ENCODE measurements around the gene TUBB3. TPM values are rescaled to one million over a fixed set of nuclear protein-coding genes. Genes with fewer than 3 reads are reported as not detected.

The TUBB3 gene
- total RNA-seq, 1 experiment from 2014 or later = 205 TPM

GRCh38 chr16:89918453-89919347, 4.4 kb upstream of the TUBB3 start, which contains the start of gene MC1R:
MC1R (plus strand) TSS chr16:89918862; CDS start chr16:89919259, 397 bp downstream.
- no TSS peak for BruUV-seq (replicated peaks)
- DNase-seq (ENCODE audit: low read depth, low spot score) = no peak
- ATAC-seq = peak; percentile 46
- H3K36me3 ChIP-seq (ENCODE audit: control insufficient read depth, insufficient read depth, low read length) = no peaks in the 10 kb centered on the region; the same call in 1 of the 2 replicates
- no peaks in the 10 kb centered on the region for H3K9me3 ChIP-seq (ENCODE audit: control insufficient read depth, insufficient read depth, low read depth, low read length)
- peak within 1 kb of the TSS; percentile 89 for H3K27ac ChIP-seq (ENCODE audit: low read length)
- no peaks in the 10 kb centered on the region for H3K27me3 ChIP-seq (ENCODE audit: control insufficient read depth, insufficient read depth, low read length)
- POLR2A ChIA-PET = no interaction called here
- peak within 1 kb of the TSS; percentile 41 to 43 for H3K4me3 ChIP-seq (ENCODE audit: low read depth in 2 of 2, low read length in 2 of 2)
- TF ChIP-seq SIN3A (IDR thresholded peaks at IDR 0.05; ENCODE audit: borderline replicate concordance, insufficient read depth, low read depth, low read length) (0 out of 2 replicates have a peak, but pooled peaks have one; percentile 29), TCF7L2 (IDR thresholded peaks at IDR 0.05; ENCODE audit: low read depth, low read length) (no peak), POLR2AphosphoS5 (IDR thresholded peaks at IDR 0.05; ENCODE audit: low read depth, low read length) (peak; percentile 54; the same call in 1 of the 2 replicates)
- TF ChIP-seq, protein P1, sequence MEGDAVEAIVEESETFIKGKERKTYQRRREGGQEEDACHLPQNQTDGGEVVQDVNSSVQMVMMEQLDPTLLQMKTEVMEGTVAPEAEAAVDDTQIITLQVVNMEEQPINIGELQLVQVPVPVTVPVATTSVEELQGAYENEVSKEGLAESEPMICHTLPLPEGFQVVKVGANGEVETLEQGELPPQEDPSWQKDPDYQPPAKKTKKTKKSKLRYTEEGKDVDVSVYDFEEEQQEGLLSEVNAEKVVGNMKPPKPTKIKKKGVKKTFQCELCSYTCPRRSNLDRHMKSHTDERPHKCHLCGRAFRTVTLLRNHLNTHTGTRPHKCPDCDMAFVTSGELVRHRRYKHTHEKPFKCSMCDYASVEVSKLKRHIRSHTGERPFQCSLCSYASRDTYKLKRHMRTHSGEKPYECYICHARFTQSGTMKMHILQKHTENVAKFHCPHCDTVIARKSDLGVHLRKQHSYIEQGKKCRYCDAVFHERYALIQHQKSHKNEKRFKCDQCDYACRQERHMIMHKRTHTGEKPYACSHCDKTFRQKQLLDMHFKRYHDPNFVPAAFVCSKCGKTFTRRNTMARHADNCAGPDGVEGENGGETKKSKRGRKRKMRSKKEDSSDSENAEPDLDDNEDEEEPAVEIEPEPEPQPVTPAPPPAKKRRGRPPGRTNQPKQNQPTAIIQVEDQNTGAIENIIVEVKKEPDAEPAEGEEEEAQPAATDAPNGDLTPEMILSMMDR (IDR thresholded peaks at IDR 0.05) = peak; percentile 69
- CTCF ChIA-PET = interaction anchor here (0.6 kb wide), 1 partner anchor 176 kb away, joined by 6 read pairs; no protein-coding TSS in a partner anchor
- in situ Hi-C loops (cut with HindIII; ENCODE audit: low pct_unique_long_range_greater_than_20kb, low sequenced_read_pairs) = no loop called here
- intact Hi-C loops (cut with micrococcal nuclease; ENCODE audit: unreplicated experiment) = no loop called here
- H3K4me1 ChIP-seq (ENCODE audit: control insufficient read depth, insufficient read depth, low read length) = peaks cover 17% of the 10 kb centered on the region

GRCh38 chr16:89919535-89920406, 3.4 kb upstream of the TUBB3 start:
- CTCF ChIA-PET = interaction anchor here (0.6 kb wide), 1 partner anchor 177 kb away, joined by 6 read pairs; no protein-coding TSS in a partner anchor
- POLR2A ChIA-PET = no interaction called here
- Histone ChIP-seq H3K4me3 (ENCODE audit: low read depth in 2 of 2, low read length in 2 of 2) (no peak overlapping the region; a peak in 1 of 4 replicates), H3K36me3 (ENCODE audit: control insufficient read depth, insufficient read depth, low read length) (no peaks in the 10 kb centered on the region; the same call in 1 of the 2 replicates), H3K27ac (ENCODE audit: low read length) (peak overlapping the region; percentile 91; the same call in 1 of the 2 replicates), H3K9me3 (ENCODE audit: control insufficient read depth, insufficient read depth, low read depth, low read length) (no peaks in the 10 kb centered on the region), H3K4me1 (ENCODE audit: control insufficient read depth, insufficient read depth, low read length) (peaks cover 17% of the 10 kb centered on the region), H3K27me3 (ENCODE audit: control insufficient read depth, insufficient read depth, low read length) (no peaks in the 10 kb centered on the region)
- DNase-seq (ENCODE audit: low read depth, low spot score) (no peak), ATAC-seq (no peak)
- intact Hi-C loops (cut with micrococcal nuclease; ENCODE audit: unreplicated experiment) (no loop called here), in situ Hi-C loops (cut with HindIII; ENCODE audit: low pct_unique_long_range_greater_than_20kb, low sequenced_read_pairs) (no loop called here)
- no TSS peak for BruUV-seq (replicated peaks)
- no peak for TF ChIP-seq TCF7L2 (IDR thresholded peaks at IDR 0.05; ENCODE audit: low read depth, low read length)
- no peak for TF ChIP-seq SIN3A (IDR thresholded peaks at IDR 0.05; ENCODE audit: borderline replicate concordance, insufficient read depth, low read depth, low read length)
- no peak for TF ChIP-seq REST (IDR thresholded peaks at IDR 0.05; ENCODE audit: insufficient read depth in 1 of 2, low read depth in 2 of 2, low read length in 1 of 2)
- no peak for TF ChIP-seq POLR2AphosphoS5 (IDR thresholded peaks at IDR 0.05; ENCODE audit: low read depth, low read length)
- TF ChIP-seq, protein P1 (IDR thresholded peaks at IDR 0.05) = no peak
